SK-N-SH (cell line): ENCODE results near the gene ARID1B. TPM values are rescaled to one million over a fixed set of nuclear protein-coding genes. Genes with fewer than 3 reads are reported as not detected.

Experiments used
- CTCF ChIA-PET: fragments of 300-600, 350-600 bp; formaldehyde crosslinking; extraction: SDS; loops from one replicate; lab custom pipeline; 2021; lab: Yijun Ruan, JAX
- POLR2A ChIA-PET: fragments of 350-600 bp; sonication (Branson Sonifier 250); formaldehyde crosslinking; extraction: SDS; loops from one replicate; lab custom pipeline; 2020; ENCODE audit warnings: antibody characterized with exemption, inconsistent platforms; lab: Yijun Ruan, JAX
- DNase-seq: peaks from one replicate; pipeline ENCODE4 v3.0.0; 2012
- H2AFZ ChIP-seq: fragments of 200-600 bp; sonication (generic); 2 replicates; pipeline ENCODE4 v1.8.1; 2016; ENCODE audit warnings: antibody characterized with exemption, mild to moderate bottlenecking, low read depth
- H3F3A ChIP-seq: fragments of 200-600 bp; sonication (generic); replicated peaks from 2 replicates; pipeline ENCODE3; 2016; ENCODE audit warnings: antibody characterized with exemption, mild to moderate bottlenecking; ENCODE audit not compliant: insufficient read depth
- H3K27ac ChIP-seq, 2 experiments: fragments of 200-500 bp in 1 of 2; fragments of 200-600 bp in 1 of 2; sonication (Bioruptor generic) in 1 of 2; sonication (generic), shearing (Covaris generic) in 1 of 2; 2 replicates each; pipeline versions ENCODE4 v1.5.1 to v1.6.1; 2014 to 2016; ENCODE audit warnings: low read depth in 2 of 2, inconsistent platforms in 1 of 2, low read length in 1 of 2, mild to moderate bottlenecking in 1 of 2, mixed read lengths in 1 of 2
- H3K27me3 ChIP-seq: fragments of 200-600 bp; sonication (generic), shearing (Covaris generic); 2 replicates; pipeline ENCODE4 v1.6.1; 2016; ENCODE audit warnings: mixed run types; ENCODE audit not compliant: insufficient read depth
- H3K36me3 ChIP-seq, 2 experiments: fragments of 200-500 bp in 1 of 2; fragments of 200-600 bp in 1 of 2; sonication (Bioruptor generic) in 1 of 2; sonication (generic) in 1 of 2; replicated peaks in 1 of 2; 2 replicates each; pipeline versions ENCODE3 to v1.5.1; 2014 to 2016; ENCODE audit warnings: low read length in 1 of 2, mild to moderate bottlenecking in 1 of 2; ENCODE audit not compliant: insufficient read depth in 2 of 2, control insufficient read depth in 1 of 2
- H3K4me1 ChIP-seq, 2 experiments: fragments of 200-500 bp in 1 of 2; fragments of 200-600 bp in 1 of 2; sonication (Bioruptor generic) in 1 of 2; sonication (generic), shearing (Covaris generic) in 1 of 2; 2 replicates each; pipeline versions ENCODE4 v1.5.1 to v1.6.1; 2014 to 2016; ENCODE audit warnings: low read depth in 1 of 2, low read length in 1 of 2, mixed run types in 1 of 2; ENCODE audit not compliant: insufficient read depth in 2 of 2, control insufficient read depth in 1 of 2
- H3K4me2 ChIP-seq: fragments of 200-600 bp; sonication (generic), shearing (Covaris generic); 2 replicates; pipeline ENCODE4 v1.6.1; 2017; ENCODE audit warnings: mixed run types
- H3K4me3 ChIP-seq, 2 experiments: fragments of 200-500 bp in 1 of 2; fragments of 200-600 bp in 1 of 2; sonication (Bioruptor generic) in 1 of 2; sonication (generic), shearing (Covaris generic) in 1 of 2; 2 replicates each; pipeline versions ENCODE4 v1.5.1 to v1.8.1; 2014 to 2016; ENCODE audit warnings: low read depth in 2 of 2, inconsistent platforms in 1 of 2, low read length in 1 of 2, mild to moderate bottlenecking in 1 of 2, mixed read lengths in 1 of 2, moderate library complexity in 1 of 2
- H3K79me2 ChIP-seq: fragments of 200-600 bp; sonication (generic); 2 replicates; pipeline ENCODE4 v1.8.1; 2017; ENCODE audit warnings: mild to moderate bottlenecking; ENCODE audit not compliant: insufficient read depth
- H3K9ac ChIP-seq: fragments of 200-600 bp; sonication (generic); 2 replicates; pipeline ENCODE4 v1.6.1; 2017; ENCODE audit warnings: mixed run types
- H3K9me2 ChIP-seq: fragments of 200-600 bp; sonication (generic); 2 replicates; pipeline ENCODE4 v1.6.1; 2017; ENCODE audit warnings: mixed run types
- H3K9me3 ChIP-seq: fragments of 200-600 bp; sonication (generic); 2 replicates; pipeline ENCODE4 v1.6.1; 2017; ENCODE audit warnings: mixed run types, mild to moderate bottlenecking, moderate library complexity
- H4K20me1 ChIP-seq: fragments of 200-600 bp; sonication (generic); 2 replicates; pipeline ENCODE4 v1.6.1; 2017; ENCODE audit warnings: mild to moderate bottlenecking, mixed run types; ENCODE audit not compliant: insufficient read depth
- ELF1 ChIP-seq: IDR thresholded peaks from 2 replicates; pipeline ENCODE4 v1.4.0; 2012
- FOSL2 ChIP-seq: IDR thresholded peaks from 2 replicates; pipeline ENCODE4 v1.4.0; 2012; ENCODE audit warnings: low read depth, mild to moderate bottlenecking, moderate library complexity, borderline replicate concordance
- FOXJ3 ChIP-seq: sonication (generic); formaldehyde crosslinking; IDR thresholded peaks from 2 replicates; pipeline ENCODE4 v1.5.1; 2020; ENCODE audit warnings: mild to moderate bottlenecking, missing genetic modification reagents
- FOXM1 ChIP-seq: IDR thresholded peaks from 2 replicates; pipeline ENCODE4 v1.4.0; 2012; ENCODE audit warnings: low read depth, mild to moderate bottlenecking
- GATA2 ChIP-seq: sonication (generic); formaldehyde crosslinking; IDR thresholded peaks from 2 replicates; pipeline ENCODE4 v1.5.0; 2020; ENCODE audit warnings: mild to moderate bottlenecking, missing genetic modification reagents
- POLR2AphosphoS5 ChIP-seq: IDR thresholded peaks from 2 replicates; pipeline ENCODE4 v1.6.1; 2012; ENCODE audit warnings: low read depth, low read length
- RAD21 ChIP-seq: IDR thresholded peaks from 2 replicates; pipeline ENCODE4 v1.6.1; 2012; ENCODE audit warnings: mild to moderate bottlenecking, low read length
- RCOR1 ChIP-seq: fragments of 150-350 bp; IDR thresholded peaks from 2 replicates; pipeline ENCODE4 v1.6.1; 2017; ENCODE audit warnings: antibody characterized with exemption, low read length
- TEAD4 ChIP-seq: IDR thresholded peaks from 2 replicates; pipeline ENCODE4 v1.4.0; 2012; ENCODE audit warnings: mild to moderate bottlenecking, borderline replicate concordance; ENCODE audit not compliant: insufficient read depth
- YY1 ChIP-seq: IDR thresholded peaks from 2 replicates; pipeline ENCODE4 v1.4.0; 2012; ENCODE audit warnings: low read depth, mild to moderate bottlenecking
- WGBS: methylation state at CpG from one replicate; pipeline ENCODE4 v1.1.6; 2017; ENCODE audit warnings: low lambda C conversion rate; 5-methylcytosine and 5-hydroxymethylcytosine counted together
- polyA plus RNA-seq, 3 experiments: library from polyadenylated mRNA; depleted of rRNA; stranded (reverse); fragments of >200 nt; gene quantifications; 2 replicates each; pipeline ENCODE4 v1.2.3, GENCODE V29; 2012
- TF ChIP-seq, protein P1 (sequence below): fragments of 200-600 bp; sonication (generic); IDR thresholded peaks from 2 replicates; pipeline ENCODE4 v1.6.1; 2017; ENCODE audit warnings: antibody characterized with exemption, mild to moderate bottlenecking, moderate library complexity
- TF ChIP-seq, protein P2 (sequence below): fragments of 150-350 bp; IDR thresholded peaks from 2 replicates; pipeline ENCODE4 v1.6.1; 2017; ENCODE audit warnings: antibody characterized with exemption, low read length, low read depth, borderline replicate concordance
- TF ChIP-seq, protein P3 (sequence below): IDR thresholded peaks from 2 replicates; pipeline ENCODE4 v1.4.0; 2012; ENCODE audit warnings: low read depth, borderline replicate concordance

ARID1B gene
- polyA plus RNA-seq, 1 of the 3 experiments (the other 2 are of a cell fraction), result 13.6 TPM

- TF ChIP-seq, protein P1, sequence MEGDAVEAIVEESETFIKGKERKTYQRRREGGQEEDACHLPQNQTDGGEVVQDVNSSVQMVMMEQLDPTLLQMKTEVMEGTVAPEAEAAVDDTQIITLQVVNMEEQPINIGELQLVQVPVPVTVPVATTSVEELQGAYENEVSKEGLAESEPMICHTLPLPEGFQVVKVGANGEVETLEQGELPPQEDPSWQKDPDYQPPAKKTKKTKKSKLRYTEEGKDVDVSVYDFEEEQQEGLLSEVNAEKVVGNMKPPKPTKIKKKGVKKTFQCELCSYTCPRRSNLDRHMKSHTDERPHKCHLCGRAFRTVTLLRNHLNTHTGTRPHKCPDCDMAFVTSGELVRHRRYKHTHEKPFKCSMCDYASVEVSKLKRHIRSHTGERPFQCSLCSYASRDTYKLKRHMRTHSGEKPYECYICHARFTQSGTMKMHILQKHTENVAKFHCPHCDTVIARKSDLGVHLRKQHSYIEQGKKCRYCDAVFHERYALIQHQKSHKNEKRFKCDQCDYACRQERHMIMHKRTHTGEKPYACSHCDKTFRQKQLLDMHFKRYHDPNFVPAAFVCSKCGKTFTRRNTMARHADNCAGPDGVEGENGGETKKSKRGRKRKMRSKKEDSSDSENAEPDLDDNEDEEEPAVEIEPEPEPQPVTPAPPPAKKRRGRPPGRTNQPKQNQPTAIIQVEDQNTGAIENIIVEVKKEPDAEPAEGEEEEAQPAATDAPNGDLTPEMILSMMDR, result no peak
- no peak for TF ChIP-seq RAD21
- TF ChIP-seq, all 33 proteins: peak for 0
Measured at GRCh38 chr6:157133856-157134255, 356.7 kb downstream of the ARID1B start (continued).

GRCh38 chr6:157134402-157135047 lies 357.3 kb downstream of the ARID1B start:
- no peak overlapping the region for H3K4me3 ChIP-seq
- H2AFZ ChIP-seq, result no peak overlapping the region
- H3K9ac ChIP-seq, result no peak overlapping the region
- TF ChIP-seq TEAD4, result no peak
- TF ChIP-seq YY1, result no peak
- TF ChIP-seq FOXJ3 (CRISPR knock-in tag), result no peak
- TF ChIP-seq, protein P2, sequence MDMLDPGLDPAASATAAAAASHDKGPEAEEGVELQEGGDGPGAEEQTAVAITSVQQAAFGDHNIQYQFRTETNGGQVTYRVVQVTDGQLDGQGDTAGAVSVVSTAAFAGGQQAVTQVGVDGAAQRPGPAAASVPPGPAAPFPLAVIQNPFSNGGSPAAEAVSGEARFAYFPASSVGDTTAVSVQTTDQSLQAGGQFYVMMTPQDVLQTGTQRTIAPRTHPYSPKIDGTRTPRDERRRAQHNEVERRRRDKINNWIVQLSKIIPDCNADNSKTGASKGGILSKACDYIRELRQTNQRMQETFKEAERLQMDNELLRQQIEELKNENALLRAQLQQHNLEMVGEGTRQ, result no peak
- no peak for TF ChIP-seq RCOR1
- TF ChIP-seq GATA2 (CRISPR knock-in tag), result no peak
- TF ChIP-seq, protein P3, sequence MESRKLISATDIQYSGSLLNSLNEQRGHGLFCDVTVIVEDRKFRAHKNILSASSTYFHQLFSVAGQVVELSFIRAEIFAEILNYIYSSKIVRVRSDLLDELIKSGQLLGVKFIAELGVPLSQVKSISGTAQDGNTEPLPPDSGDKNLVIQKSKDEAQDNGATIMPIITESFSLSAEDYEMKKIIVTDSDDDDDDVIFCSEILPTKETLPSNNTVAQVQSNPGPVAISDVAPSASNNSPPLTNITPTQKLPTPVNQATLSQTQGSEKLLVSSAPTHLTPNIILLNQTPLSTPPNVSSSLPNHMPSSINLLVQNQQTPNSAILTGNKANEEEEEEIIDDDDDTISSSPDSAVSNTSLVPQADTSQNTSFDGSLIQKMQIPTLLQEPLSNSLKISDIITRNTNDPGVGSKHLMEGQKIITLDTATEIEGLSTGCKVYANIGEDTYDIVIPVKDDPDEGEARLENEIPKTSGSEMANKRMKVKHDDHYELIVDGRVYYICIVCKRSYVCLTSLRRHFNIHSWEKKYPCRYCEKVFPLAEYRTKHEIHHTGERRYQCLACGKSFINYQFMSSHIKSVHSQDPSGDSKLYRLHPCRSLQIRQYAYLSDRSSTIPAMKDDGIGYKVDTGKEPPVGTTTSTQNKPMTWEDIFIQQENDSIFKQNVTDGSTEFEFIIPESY, result no peak
- TF ChIP-seq ELF1, result no peak
- no peak for TF ChIP-seq FOXM1
- TF ChIP-seq FOSL2, result no peak
- no peak for TF ChIP-seq POLR2AphosphoS5
- H3K79me2 ChIP-seq, result peaks cover 3% of the 10 kb centered on the region
- peaks cover 11 to 18% of the 10 kb centered on the region in 2 experiments for H3K36me3 ChIP-seq
- CTCF ChIA-PET, result interaction anchor here (1.0 to 1.3 kb wide), 2 partner anchors 50 to 53 kb away, joined by 3 read pairs; no protein-coding TSS in a partner anchor
- no peaks in the 10 kb centered on the region for H3K9me2 ChIP-seq
- no peaks in the 10 kb centered on the region for H4K20me1 ChIP-seq
- H3K27ac ChIP-seq, result peak overlapping the region in 1 of 2 experiments; percentile 75; a peak in 2 of 4 replicates
- peaks cover 0 to 11% of the 10 kb centered on the region in 2 experiments; a peak in 1 of 4 replicates for H3K4me1 ChIP-seq
- WGBS, result 83% methylated on average over 7 of the region's 7 CpGs
- no peak overlapping the region for H3K4me2 ChIP-seq
- no peaks in the 10 kb centered on the region for H3K9me3 ChIP-seq
- H3F3A ChIP-seq, result peaks cover 13% of the 10 kb centered on the region
- H3K27me3 ChIP-seq, result no peaks in the 10 kb centered on the region
- no peak for DNase-seq
- POLR2A ChIA-PET, result no interaction called here
